ENCODE measurements around the gene POU5F1.
"Not testable (repeated sequence)": the region's sequence is repeated elsewhere in the genome, so short reads cannot be mapped to it uniquely, and the experiment has no call there.

The POU5F1 gene

GRCh38 chr6:31189223-31189622 is 18.7 kb upstream of the POU5F1 start:
- DNase-seq: not testable (repeated sequence)

- no peak for DNase-seq
Measured at GRCh38 chr6:31187780-31188194, 17.3 kb upstream of the POU5F1 start.

GRCh38 chr6:31186052-31186734 is 15.7 kb upstream of the POU5F1 start:
- DNase-seq: no peak

- DNase-seq: not testable (repeated sequence)
Measured at GRCh38 chr6:31185695-31186051, 15.2 kb upstream of the POU5F1 start.

- not testable (repeated sequence) for DNase-seq
Measured at GRCh38 chr6:31183859-31184258, 13.4 kb upstream of the POU5F1 start.

GRCh38 chr6:31183287-31183686 is 12.8 kb upstream of the POU5F1 start:
- not testable (repeated sequence) for DNase-seq

- no peak for DNase-seq
Measured at GRCh38 chr6:31180500-31180899, 10.0 kb upstream of the POU5F1 start.

GRCh38 chr6:31179896-31180295 is 9.4 kb upstream of the POU5F1 start:
- no peak for DNase-seq

- DNase-seq: no peak
Measured at GRCh38 chr6:31179042-31179386, 8.5 kb upstream of the POU5F1 start.

- no peak for DNase-seq
Measured at GRCh38 chr6:31178143-31179041, 7.9 kb upstream of the POU5F1 start.

- DNase-seq: no peak
Measured at GRCh38 chr6:31175971-31176370, 5.5 kb upstream of the POU5F1 start.

GRCh38 chr6:31174378-31174777 is 3.9 kb upstream of the POU5F1 start:
- DNase-seq: no peak

GRCh38 chr6:31173406-31173805 is 2.9 kb upstream of the POU5F1 start:
- no peak for DNase-seq

- no peak for DNase-seq
Measured at GRCh38 chr6:31172973-31173384, 2.5 kb upstream of the POU5F1 start.

GRCh38 chr6:31171931-31172905 is 1.7 kb upstream of the POU5F1 start:
- no peak for DNase-seq

GRCh38 chr6:31170987-31171671 is 647 bp upstream of the POU5F1 start:
- no peak for DNase-seq

GRCh38 chr6:31169858-31170599 is 453 bp downstream of the POU5F1 start:
- not testable (repeated sequence) for DNase-seq

GRCh38 chr6:31169123-31169857 is 1.2 kb downstream of the POU5F1 start:
- DNase-seq: no peak

- no peak for DNase-seq
Measured at GRCh38 chr6:31168606-31169005, 1.9 kb downstream of the POU5F1 start.

GRCh38 chr6:31165986-31166385 is 4.5 kb downstream of the POU5F1 start:
- no peak for DNase-seq

Measured in NCI-H187 treated with DMSO at 0.1 percent for 48 hours (cell line).